Measurements from ENCODE around the gene RTN4.

DNA sequence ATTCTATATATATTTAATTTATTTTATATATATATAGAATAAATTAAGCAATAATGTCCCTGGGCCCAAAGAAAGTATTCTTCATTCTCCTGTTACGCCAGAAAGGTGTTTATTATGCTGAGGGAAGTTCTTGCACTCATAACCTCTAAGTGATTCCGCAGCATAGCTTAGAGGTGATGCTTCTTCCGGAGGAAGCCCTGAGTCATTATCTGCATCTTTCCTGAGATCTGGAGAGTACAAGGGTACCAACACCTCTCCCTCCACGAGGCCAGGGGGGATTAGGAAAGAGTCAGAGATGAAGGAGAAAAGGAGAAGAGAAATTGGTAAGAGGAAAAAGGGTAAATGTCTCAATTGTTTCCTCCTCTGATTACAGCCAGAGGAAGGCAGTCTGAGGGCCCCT, 43.1 kb upstream of the RTN4 start:
- TF ChIP-seq, protein P1, sequence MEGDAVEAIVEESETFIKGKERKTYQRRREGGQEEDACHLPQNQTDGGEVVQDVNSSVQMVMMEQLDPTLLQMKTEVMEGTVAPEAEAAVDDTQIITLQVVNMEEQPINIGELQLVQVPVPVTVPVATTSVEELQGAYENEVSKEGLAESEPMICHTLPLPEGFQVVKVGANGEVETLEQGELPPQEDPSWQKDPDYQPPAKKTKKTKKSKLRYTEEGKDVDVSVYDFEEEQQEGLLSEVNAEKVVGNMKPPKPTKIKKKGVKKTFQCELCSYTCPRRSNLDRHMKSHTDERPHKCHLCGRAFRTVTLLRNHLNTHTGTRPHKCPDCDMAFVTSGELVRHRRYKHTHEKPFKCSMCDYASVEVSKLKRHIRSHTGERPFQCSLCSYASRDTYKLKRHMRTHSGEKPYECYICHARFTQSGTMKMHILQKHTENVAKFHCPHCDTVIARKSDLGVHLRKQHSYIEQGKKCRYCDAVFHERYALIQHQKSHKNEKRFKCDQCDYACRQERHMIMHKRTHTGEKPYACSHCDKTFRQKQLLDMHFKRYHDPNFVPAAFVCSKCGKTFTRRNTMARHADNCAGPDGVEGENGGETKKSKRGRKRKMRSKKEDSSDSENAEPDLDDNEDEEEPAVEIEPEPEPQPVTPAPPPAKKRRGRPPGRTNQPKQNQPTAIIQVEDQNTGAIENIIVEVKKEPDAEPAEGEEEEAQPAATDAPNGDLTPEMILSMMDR (IDR thresholded peaks at IDR 0.05): no peak
- TF ChIP-seq POLR2A (IDR thresholded peaks at IDR 0.05): no peak

All from heart left ventricle (tissue), 13 donors.